GM12873 (cell line): Measurements from ENCODE around the gene TBC1D7.

Experiments
- TF ChIP-seq, protein P1 (sequence below): IDR thresholded peaks from 2 replicates; pipeline ENCODE4 v1.5.1; 2012; ENCODE audit warnings: low read depth, mild to moderate bottlenecking, moderate library complexity, low read length, control low read depth; ENCODE audit not compliant: insufficient read depth; ENCODE audit errors: missing control alignments

The TBC1D7 gene

DNA sequence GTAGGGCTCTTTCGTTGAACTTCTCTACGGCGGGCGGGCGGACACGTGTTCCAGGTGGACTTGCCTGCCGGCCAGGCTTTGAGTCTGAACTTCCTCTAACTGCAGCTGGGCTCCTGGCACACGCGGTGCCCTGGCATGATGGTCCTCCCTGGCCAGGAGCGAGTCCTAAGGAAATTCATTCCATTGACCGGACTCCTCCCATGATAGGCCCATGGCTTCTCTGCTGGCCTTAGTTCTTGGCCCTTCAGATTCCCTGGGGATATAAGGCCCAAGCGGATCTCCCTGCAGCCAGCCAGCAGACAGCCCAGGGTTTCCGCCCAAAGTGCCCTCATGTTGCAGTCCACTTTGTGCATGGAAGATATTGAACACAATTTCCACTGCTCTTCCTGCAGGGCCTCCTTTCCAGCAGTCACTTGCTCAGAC is 39.4 kb downstream of the TBC1D7 start:
- TF ChIP-seq, protein P1, sequence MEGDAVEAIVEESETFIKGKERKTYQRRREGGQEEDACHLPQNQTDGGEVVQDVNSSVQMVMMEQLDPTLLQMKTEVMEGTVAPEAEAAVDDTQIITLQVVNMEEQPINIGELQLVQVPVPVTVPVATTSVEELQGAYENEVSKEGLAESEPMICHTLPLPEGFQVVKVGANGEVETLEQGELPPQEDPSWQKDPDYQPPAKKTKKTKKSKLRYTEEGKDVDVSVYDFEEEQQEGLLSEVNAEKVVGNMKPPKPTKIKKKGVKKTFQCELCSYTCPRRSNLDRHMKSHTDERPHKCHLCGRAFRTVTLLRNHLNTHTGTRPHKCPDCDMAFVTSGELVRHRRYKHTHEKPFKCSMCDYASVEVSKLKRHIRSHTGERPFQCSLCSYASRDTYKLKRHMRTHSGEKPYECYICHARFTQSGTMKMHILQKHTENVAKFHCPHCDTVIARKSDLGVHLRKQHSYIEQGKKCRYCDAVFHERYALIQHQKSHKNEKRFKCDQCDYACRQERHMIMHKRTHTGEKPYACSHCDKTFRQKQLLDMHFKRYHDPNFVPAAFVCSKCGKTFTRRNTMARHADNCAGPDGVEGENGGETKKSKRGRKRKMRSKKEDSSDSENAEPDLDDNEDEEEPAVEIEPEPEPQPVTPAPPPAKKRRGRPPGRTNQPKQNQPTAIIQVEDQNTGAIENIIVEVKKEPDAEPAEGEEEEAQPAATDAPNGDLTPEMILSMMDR = no peak

DNA sequence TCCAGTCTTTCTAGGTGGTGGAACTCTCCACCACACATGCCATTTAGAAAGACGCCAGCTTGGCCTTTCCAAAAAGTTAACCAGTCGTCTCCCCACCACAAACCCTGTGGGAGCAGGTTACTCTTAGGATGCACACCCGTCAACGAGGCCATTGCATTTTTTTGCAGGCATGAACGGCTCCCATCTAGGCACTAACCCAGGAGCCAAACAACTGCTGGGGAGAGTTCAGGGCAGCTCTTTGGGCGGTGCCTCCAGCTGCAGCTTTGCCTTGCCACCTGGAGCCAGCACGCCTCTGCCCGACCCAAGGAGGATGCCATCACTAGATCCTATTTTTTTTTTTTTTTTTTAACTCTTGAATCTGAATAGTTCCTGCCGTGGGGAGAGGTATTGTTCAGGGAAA is 39.9 kb downstream of the TBC1D7 start:
- TF ChIP-seq, protein P1 = no peak

DNA sequence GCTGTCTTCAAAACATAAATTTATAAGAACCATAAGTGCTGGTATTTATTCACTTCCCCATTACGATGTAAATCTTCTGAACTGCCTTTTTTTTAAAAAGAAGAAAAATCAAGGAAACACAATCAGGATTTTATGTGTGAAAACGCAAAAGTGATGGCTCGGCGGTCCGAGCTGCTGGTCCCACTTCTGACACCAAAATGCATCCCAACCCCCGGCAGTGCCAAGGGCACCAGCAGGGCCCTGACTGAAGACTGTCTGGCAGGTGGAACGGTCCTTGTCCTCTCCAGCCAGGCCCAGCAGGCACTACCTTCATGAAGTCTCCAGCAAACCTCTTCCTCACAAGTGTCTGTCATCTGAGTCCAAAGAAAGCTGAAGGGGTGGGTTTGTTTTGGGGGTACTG is 41.2 kb downstream of the TBC1D7 start:
- TF ChIP-seq, protein P1 = no peak

DNA sequence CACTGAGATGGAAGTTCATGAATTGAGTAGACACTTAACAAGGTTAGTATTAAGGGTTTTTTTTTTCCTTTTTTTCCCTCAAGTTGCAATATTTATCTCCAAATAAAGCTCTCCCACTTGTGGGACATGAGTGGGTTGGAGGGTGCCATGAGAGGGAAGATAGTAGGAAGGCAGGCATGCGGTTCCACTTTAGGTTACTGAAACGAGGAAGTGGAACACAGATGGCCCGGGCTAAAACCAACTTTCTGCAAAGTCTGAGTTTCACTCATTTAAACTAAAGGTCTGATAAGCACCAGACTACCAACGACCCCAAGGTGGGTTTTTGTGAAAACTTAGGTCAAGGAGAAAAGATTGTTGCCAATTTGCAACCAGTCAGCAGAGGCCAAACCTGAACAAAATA is 42.2 kb downstream of the TBC1D7 start:
- TF ChIP-seq, protein P1 = no peak

DNA sequence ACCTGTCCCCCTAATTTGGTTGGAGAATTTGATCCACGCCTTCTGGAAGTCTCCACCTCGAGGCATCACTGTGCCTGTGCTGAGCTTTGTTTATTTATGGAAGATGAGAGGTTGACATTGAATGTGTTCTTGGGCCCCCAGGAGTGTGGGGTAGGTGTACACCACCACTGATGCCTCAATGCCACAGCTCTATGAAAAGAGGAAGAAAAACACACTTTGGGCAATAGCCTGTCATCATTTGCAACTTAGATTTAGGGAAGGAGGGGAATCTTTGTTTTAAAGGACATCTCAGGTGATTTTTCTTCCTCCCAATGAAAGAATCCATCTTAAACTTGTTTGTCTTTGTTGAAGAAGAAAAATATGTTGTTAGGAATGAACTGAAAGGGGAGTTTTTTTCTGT is 42.6 kb downstream of the TBC1D7 start:
- TF ChIP-seq, protein P1 = no peak

DNA sequence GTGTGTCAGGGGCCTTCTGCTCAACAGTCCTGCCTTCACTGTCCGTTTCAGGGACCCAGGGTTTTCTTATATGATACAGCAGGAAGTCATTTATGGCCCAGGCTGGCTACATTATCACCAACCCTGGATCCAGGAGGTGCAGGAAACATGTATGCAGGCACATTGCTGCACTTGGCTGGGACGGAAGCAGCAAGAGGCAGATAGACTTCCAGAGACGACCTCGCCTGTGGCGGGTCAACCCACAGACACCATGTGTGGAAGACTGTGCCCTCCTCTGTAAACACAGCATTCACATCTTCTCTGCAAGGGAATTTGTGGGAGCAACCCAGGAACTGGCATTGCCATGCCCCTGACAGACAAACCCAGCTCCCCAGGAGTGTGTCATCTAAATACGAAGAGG is 43.7 kb downstream of the TBC1D7 start:
- TF ChIP-seq, protein P1 = no peak

DNA sequence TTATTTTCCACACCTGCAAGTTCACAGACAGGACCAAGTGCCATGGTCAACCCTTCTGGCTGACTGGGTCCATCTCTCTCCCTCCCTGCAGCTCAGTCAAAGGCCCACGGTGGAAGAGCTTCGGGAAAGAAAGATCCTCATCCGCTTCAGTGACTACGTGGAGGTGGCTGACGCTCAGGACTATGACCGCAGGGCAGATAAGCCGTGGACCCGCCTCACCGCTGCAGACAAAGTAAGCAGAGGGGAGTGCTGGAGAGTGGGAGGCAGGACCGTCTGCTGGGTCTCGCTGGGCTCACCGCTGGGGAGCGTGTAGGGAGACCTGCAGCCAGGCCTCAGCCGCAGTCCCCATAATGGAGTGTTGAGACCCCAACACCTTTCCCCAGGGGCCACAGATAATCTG is 45.0 kb downstream of the TBC1D7 start:
- TF ChIP-seq, protein P1 = no peak

DNA sequence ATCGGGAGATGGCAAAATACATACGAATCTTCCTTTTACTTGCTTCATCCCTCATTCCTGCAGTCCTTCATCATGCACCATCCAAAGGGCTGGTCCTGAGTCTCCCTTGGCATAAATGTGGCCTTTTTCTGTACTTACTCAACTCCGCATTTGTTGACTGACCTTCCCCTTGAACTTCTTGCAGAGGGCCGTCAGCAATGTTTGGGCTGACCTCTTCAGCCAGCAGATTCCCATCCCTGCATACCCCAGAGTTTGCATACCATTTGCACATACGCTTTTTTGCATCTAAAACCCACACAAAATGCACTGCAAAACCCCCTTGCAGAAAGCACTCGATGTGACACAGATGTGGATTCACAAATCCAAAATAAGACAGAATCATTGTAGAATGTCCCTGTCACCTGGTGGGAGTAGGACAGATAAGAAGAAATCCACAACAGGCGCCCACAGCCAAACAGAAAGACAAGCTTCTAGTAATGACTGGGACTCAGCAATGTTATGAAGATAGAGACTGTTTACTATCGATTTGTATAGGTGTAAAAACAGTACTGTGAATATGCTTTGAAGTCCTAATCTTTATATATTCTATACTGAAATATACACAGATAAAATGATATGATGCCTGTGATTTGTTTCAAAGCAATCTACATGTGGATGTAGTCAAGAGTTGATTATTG is 45.8 kb downstream of the TBC1D7 start:
- TF ChIP-seq, protein P1 = no peak
